HG02610 (cell line): ENCODE results near the gene TCF19.

Experiments used
- ATAC-seq: cut with Tn5 transposase; IDR thresholded peaks from one replicate; pipeline ENCODE4 v1.9.1; 2021; ENCODE audit warnings: mild to moderate bottlenecking, moderate library complexity; ENCODE audit not compliant: unreplicated experiment

TCF19 gene

GRCh38 chr6:31202259-31203166, 44.1 kb downstream of the TCF19 start:
- ATAC-seq, result no peak

DNA sequence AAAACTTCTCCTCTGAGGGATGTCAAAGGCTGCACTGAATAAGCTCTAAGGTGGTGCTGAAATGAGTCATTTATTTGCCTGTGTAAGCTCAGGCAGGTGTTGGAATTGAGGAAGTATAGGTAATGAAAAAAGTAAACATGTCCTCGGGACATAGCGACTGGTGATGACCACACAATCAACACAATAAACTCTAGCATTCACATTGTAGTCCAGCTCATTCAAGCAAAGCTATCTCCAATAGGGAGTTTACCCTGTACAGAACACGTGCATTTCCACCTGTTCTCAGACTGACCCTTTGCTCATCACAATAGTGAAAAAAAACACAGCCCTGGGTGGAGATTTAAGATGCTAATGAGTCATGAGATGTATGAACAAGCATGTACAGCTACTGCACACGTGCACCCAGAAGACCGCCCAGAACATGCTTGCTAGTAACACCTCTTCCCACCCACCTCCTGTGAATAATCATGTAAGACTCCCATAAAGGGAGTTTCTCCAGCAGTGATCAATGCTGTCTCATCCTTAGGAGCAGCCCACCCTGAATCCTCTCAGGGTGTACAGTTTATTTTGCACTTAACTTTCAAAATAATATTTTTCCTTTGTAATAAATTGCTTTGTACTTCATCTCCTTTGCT, 45.1 kb downstream of the TCF19 start:
- peak; percentile 59 for ATAC-seq

GRCh38 chr6:31204751-31205145, 46.4 kb downstream of the TCF19 start:
- no peak for ATAC-seq

DNA sequence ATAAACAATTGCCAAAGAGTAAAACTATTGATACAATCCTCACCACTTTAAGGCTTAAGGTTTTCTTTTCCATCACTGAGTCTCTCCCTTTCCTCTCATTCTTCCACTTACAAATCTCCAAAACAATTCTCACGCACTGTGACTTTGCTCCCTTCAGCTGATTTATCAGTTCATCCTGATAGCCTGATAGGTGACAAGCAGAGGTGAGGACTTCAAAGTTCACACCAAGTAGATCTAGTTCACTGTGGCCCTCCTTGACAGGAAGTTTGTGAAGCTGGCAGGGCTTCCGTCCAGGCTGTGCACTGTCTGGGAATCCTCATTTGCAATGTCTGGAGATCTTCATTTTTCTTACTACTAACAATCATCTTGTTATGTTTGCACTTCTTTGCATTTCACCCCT, 47.2 kb downstream of the TCF19 start:
- no peak for ATAC-seq

GRCh38 chr6:31208506-31208905, 50.1 kb downstream of the TCF19 start:
- ATAC-seq, result no peak

- ATAC-seq, result no peak
These were observed 50.7 kb downstream of the TCF19 start for GRCh38 chr6:31209137-31209536.

DNA sequence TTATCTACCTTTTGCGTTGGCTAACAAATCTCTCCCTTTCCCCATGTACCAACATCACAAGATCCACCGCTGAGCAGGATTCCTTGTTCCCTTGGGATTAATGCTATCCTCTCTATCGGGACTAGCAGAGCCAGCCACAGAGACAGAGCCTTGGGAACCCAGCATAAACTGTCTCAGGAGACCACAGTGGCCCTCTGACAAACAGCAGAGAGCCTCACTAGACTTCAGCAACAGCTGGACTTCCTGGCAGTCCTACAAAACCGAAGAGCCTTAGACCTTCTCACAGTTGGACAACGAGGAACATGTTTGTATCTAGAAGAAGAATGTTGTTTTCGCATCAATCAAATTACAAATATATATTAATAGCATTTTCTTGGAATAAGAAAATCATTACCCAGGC, 51.7 kb downstream of the TCF19 start:
- no peak for ATAC-seq

- ATAC-seq, result no peak
These were observed 52.5 kb downstream of the TCF19 start for GRCh38 chr6:31210741-31211532.
